GM10847 (cell line): ENCODE data around the gene GLS2.

Experiments used
- POLR2A ChIP-seq: IDR thresholded peaks from 2 replicates; pipeline ENCODE4 v1.6.1; 2011; ENCODE audit not compliant: insufficient read length; ENCODE audit errors: extremely low read depth

Gene GLS2

DNA sequence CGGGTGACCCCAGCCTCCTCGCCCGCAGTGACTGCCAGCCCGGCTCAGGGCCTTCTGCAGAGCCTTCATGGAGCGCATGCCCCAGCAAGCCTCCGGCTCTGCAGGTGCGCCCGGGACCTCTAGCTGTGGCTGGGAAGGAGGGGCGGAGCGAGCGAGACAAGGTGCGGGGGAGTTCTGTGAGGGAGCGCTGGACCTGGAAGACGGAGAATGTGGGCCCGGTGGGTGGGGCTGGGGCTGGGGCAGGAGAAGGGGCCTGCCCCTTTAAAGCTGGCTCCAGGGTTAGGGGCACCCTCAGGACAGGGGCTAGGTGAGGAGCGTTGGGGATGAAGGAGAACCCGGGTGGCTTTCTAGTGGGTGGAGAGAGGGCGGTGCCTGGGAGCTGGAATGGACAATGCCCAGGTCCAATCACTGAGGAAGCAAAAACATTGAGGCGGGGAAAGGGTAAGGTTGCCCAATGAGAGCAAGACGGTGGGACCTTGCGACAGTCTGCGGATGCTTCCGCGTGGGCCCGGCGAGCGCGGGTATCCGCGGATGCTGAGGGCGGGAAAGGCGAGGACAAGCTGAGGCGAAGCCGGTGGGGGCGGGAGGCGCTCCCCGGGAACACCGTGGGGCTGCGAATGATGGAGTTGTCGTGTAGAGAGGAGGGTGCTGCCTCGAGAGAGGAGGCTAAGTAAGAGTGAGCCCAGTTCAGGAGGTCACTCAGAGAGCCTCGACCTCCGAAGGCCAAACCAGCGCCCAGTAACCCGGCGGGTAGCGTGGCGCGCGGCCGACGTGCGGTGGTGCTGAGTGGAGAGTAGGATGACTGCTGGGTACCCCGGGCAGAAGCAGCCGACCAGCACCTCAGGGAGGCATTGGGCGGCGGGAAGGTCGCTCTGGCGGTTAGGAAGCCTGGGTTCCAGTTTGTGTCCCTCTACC lies at the start of gene GLS2:
Gene GLS2 (minus strand): TSS at position 121 of the 915 bp plus-strand sequence. CDS start 43 bp downstream, at position 78.
- no peak for TF ChIP-seq POLR2A

DNA sequence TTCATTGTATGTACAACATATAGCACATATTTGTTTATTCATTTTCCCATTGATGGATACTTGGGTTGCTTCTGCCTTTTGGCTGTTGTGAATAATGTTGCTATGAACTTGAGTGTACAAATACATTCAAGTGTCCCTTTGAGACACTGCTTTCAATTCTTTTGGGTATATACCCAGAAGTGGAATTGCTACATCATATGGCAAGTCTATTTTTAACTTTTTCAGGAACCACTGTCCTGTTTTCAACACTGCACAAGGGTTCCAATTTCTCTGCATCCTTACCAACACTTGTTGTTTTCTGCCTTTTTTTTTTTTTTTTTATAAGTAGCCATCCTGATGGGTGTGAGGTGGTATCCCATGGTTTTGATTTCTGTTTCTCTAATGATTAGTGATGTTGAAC lies 49.6 kb upstream of the GLS2 start:
- no peak for TF ChIP-seq POLR2A

DNA sequence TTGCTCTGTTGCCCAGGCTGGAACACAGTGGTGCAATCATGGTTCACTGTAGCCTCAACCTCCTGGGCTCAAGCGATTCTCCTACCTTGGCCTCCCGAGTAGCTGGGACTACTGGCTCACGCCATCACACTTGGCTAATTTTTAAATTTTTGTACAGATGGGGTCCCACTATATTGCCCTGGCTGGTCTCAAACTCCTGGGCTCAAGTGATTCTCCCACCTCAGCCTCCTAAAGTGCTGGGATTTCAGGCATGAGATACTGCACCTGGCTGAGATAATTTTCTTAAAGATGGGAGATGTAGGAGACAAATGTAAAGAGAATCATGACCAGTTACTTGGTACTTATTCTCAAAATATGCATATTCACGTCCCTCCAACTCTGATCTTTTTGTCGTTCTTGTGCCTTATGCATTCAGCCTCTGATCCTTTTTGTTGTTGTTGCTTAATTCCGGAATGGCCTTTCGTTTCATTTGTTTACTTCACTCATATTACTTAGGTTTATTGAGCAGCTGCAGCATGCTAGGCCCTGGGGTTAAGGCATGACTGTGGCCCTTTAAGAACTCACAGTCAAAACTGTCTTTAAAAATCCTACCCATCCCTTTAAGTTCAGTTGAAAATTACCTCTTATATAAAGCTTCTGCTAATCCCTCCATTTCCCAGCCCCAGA lies 42.6 kb upstream of the GLS2 start:
- no peak for TF ChIP-seq POLR2A

DNA sequence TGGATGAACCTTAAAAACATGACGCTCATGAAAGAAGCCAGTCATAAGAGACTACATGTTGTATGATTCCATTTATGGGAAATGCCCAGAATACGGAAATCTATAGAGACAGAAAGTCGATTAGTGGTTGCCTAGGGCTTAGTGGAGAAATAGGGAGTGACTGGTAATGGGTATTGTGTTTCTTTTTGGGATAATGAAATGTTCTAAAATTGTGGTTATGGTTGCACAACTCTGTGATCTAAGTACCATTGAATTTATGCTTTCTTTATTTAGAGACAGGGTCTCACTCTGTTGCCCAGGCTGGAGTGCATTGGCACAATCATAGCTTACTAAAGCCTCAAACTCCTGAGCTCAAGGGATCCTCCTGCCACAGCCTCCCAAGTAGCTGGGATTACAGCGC lies 41.7 kb upstream of the GLS2 start:
- no peak for TF ChIP-seq POLR2A

DNA sequence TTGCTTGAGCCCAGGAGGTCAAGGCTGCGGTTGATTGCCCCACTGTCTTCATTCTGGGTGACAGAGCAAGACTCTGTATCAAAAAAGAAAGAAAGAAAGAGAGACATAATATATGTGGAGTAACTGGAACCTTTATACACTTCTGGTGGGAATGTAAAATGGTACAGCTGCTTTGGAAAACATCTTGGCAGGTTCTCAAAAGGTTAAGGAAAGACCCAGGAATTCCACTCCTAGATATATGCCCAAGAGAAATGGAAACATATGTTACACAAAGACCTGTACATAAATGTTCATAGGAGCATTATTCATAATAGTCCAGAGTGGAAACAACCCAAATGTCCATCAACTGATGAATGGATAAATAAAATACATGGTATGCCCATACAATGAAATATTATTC lies 40.9 kb upstream of the GLS2 start:
- TF ChIP-seq POLR2A = no peak

DNA sequence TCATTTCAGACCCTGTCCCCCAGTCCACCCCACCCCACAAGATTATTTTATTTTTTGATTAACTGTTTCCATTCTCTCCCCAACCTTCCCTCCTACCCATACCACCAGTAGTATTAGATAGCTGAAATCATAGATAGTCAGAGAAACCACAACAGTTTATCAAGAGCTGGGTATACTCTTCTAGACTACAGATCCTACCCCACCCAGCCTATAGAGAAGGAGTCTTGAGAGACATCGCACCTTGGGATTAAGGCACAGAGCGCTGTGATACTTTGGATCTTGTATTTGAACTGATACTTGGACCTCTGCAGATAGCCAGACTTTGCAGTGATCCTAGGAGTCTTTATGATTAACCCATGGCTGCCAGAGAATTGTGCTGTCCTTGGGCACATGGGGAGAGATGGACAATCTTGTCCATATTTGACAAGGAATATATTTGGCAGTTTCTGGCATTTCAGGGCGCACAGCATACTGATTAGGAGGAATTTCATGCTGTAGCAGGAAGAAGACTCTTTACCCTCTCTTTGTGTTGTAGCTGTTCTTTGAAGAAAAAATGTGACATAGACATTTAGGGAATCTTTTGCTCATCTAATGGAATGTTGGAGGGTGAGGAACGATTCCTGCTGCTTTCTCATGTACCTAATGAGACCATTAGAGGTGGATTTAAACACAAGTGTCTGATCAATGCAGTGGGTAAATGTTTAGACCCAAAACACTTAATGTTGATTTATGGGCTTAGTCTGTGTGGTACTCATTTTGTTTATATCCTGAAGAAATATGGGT lies 34.6 kb upstream of the GLS2 start:
- TF ChIP-seq POLR2A = no peak

DNA sequence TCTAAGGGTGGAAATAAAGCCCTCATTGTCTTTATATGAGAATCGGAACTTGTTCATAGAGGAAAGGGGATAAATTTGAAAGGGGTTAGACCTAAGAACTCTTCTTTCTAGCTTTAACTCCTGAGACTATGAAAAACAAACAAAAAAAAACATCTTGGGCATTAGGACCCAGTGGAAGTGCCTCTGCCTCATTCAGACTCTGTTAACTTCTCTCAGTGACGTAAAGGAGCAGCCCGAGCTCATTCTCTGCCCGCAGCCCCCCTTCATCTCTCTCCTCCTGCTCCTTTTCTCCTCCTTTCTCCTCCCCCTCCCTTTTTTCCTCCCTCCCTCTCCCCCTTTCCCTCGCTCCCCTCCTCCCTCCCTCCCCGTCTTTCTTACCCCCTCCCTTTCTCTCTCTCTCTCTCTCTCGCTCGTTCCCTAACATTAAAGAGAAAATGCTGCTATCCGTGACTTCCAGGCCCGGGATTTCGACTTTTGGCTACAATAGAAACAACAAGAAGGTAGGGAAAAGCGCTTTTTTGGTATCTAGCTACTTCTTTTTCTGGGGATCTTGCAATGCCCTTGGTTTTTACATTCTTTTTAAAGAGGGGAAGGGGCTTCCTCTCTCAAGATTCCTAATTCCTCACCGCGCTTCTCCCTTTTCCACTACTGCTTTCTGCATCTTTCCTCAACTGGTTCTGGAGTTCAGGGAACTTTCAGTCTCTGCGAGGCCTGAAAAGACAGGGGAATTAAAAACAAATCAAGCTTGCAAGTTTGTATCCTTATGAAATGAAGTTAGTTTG lies 33.8 kb upstream of the GLS2 start, which contains the start of gene RBMS2:
Gene RBMS2 (plus strand): TSS at position 231 of the 782 bp plus-strand sequence. CDS start 204 bp downstream, at position 435.
- no peak for TF ChIP-seq POLR2A

DNA sequence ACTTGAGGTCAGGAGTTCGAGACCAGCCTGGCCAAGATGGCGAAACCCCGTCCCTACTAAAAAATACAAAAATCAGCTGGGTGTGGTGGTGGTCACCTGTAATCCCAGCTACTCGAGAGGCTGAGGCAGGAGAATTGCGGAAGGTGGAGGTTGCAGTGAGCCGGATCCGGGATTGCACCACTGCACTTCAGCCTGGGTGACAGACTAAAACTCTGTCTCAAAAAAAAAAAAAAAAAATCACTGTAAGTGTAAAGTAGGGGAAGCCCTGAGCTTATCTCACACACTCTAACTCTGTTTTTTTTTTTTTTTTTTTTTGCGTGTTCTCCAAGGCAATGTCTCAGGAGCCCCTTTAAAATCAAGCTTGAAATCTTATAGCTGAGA lies 33.2 kb upstream of the GLS2 start:
- TF ChIP-seq POLR2A = no peak

DNA sequence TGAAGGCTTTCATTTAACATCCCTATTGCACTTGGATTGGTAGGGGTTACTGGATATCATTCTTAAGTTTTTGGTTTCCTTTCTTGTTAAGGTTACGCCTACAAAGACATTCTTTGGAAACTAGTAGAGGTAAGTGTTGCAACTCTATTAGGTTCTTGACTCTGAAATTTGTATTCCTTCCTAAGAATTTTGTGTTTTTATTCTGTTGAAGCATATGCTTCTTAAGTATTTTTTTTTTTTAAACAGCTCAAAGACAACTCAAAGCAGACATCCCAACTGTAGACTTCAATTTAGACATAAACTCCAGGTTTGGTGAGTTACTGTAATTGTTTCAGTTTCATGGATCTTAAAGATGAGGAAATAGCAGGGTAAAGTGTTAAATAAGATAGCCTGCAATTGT lies 32.5 kb upstream of the GLS2 start:
- no peak for TF ChIP-seq POLR2A

DNA sequence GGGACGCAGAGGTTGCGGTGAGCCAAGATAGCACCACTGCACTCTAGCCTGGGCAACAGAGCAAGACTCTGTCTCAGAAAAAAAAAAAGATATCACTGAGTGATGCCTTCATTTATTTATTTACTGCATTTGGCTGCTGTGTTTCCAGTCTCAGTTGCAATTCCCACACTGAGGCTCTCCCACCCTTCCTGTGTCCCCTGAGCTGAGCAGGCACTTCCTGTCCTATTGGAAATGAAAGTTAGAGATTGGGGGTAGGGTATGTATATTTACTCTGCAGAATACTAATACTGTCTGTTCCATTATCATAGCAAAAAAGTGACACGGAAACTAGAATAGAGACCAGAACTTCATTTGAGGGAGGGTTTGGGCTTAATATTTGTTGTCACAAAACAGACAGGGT lies 32.1 kb upstream of the GLS2 start:
- no peak for TF ChIP-seq POLR2A

DNA sequence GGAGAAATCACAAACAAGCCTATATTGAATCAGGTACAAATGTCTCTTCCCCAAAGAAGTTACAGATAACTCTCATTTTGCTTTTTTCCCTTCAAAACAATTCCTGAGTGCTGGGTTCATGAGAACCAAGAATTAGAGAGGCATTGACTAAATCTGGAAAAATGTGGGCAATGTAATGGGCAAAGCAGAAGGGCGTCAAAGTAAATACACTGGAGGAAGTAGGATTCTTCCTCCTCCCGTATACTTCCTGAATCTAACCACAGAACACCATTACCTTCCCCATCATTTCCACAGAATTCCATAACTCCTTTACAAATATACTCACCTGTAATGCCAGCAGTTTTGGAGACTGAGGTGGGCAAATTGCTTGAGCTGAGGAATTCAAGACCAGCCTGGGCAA lies 30.6 kb upstream of the GLS2 start:
- no peak for TF ChIP-seq POLR2A

DNA sequence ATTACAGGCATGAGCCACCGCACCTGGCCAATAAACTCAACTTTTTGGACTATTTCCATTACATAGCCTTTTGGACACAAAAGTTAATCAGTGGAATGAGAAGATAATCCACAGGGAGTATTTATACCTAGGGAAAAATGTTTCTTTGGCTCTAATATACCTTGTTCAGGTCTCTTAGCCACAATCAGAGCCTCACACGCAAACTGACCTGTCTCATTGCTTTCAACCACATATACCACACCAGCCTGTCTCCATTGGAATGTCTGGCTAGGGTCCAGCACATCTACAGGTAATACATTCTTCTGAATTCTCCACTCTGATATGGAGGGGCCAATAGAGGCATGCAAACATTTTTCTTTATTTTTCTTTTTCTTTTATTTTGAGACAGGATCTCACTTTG lies 29.9 kb upstream of the GLS2 start:
- TF ChIP-seq POLR2A = no peak

DNA sequence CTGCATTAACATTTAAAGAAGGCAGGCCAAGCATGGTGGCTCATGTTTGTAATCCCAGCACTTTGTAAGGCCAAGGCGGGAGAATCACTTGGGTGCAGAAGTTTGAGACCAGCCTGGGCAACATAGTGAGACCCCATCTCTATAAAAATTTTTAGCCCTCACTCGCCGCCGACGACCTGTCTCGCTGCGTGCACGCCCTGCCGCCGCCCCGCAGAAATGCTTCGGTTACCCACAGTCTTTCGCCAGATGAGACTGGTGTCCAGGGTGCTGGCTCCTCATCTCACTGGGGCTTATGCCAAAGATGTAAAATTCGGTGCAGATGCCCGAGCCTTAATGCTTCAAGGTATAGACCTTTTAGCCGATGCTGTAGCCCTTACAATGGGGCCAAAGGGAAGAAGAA lies 22.8 kb upstream of the GLS2 start:
- no peak for TF ChIP-seq POLR2A

DNA sequence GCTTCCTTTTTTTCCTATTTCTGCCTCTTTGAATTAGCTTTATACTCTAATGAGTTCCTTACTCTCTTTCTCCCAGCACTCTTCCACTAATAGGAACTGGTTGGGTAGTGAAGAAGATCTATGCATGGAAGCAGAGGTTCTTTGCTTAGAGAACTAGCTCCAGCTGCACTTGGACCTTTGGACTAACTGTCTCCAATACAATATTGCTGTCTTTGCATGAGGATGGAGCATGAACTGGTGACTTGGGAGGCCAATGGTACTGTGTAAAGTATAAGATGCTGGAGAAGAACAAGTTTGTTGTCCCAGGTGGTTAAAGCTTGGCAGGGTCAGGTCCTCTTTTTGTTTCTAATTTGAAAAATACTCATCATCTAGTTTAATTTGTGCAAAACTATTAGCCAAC lies 2.4 kb upstream of the GLS2 start:
- TF ChIP-seq POLR2A = no peak
